GM12878 (cell line): ENCODE results near the gene ANKRD26.

Source experiments
- CBFB ChIP-seq: IDR thresholded peaks from 2 replicates; pipeline ENCODE4 v1.6.1; 2016; ENCODE audit warnings: antibody characterized with exemption, low read depth
- CBX3 ChIP-seq: fragments of 200-600 bp; sonication (generic); IDR thresholded peaks from 2 replicates; pipeline ENCODE4 v1.6.1; 2016; ENCODE audit warnings: low read depth, borderline replicate concordance
- CHD4 ChIP-seq: fragments of 200-600 bp; sonication (generic); IDR thresholded peaks from 2 replicates; pipeline ENCODE4 v1.6.1; 2016; ENCODE audit warnings: mild to moderate bottlenecking
- CTCF ChIP-seq, 3 experiments: IDR thresholded peaks in 2 of 3; conservative IDR thresholded peaks in 1 of 3; 2 replicates each; pipeline ENCODE4 v1.5.1; 2011; ENCODE audit warnings: low read depth in 3 of 3, low read length in 3 of 3, mild to moderate bottlenecking in 3 of 3, control low read depth in 2 of 3, moderate library complexity in 2 of 3, inconsistent platforms in 1 of 3, mixed read lengths in 1 of 3; ENCODE audit not compliant: control insufficient read depth in 2 of 3, insufficient read depth in 1 of 3; ENCODE audit errors: extremely low read depth in 1 of 3
- EED ChIP-seq: sonication (generic); IDR thresholded peaks from 2 replicates; pipeline ENCODE4 v1.6.1; 2016; ENCODE audit warnings: antibody characterized with exemption, low read depth
- MYB ChIP-seq: fragments of 150-350 bp; IDR thresholded peaks from 2 replicates; pipeline ENCODE4 v1.6.1; 2014; ENCODE audit warnings: mild to moderate bottlenecking, low read depth, low read length, borderline replicate concordance
- POLR2A ChIP-seq: IDR thresholded peaks from 2 replicates; pipeline ENCODE4 v1.6.1; 2011; ENCODE audit warnings: low read depth, mild to moderate bottlenecking, low read length
- SIX5 ChIP-seq: IDR thresholded peaks from 2 replicates; pipeline ENCODE4 v1.6.1; 2011; ENCODE audit warnings: mild to moderate bottlenecking, low read depth, low read length, moderate library complexity; ENCODE audit not compliant: severe bottlenecking
- YY1 ChIP-seq: IDR thresholded peaks from 2 replicates; pipeline ENCODE4 v1.6.1; 2011; ENCODE audit warnings: low read depth, mild to moderate bottlenecking, low read length
- ZBTB4 ChIP-seq: fragments of 450-650 bp; formaldehyde crosslinking; IDR thresholded peaks from 2 replicates; pipeline ENCODE4 v1.4.0; 2022; ENCODE audit warnings: mild to moderate bottlenecking, moderate library complexity

GRCh38 chr10:27052656-27053055 lies 47.6 kb downstream of the ANKRD26 start:
- TF ChIP-seq CBFB (no peak), SIX5 (no peak), POLR2A (no peak), YY1 (no peak), CTCF (IDR thresholded peaks at IDR 0.05 in 2 of 3, conservative IDR thresholded peaks at IDR 0.05 in 1 of 3; ENCODE audit: control insufficient read depth in 2 of 3, extremely low read depth in 1 of 3, insufficient read depth in 1 of 3, low read depth in 3 of 3, low read length in 3 of 3) (no peak), CHD4 (no peak), EED (no peak), ZBTB4 (CRISPR knock-in tag) (no peak), MYB (no peak), CBX3 (no peak)
